H1 (cell line): Measurements from ENCODE around the gene NLN. TPM values are rescaled to one million over a fixed set of nuclear protein-coding genes. Genes with fewer than 3 reads are reported as not detected.

Experiments used
- ASH2L ChIP-seq: fragments of 200-600, 300-600 bp; sonication (generic); IDR thresholded peaks from one replicate; pipeline ENCODE4 v1.7.1; 2017; ENCODE audit warnings: low read length
- EP300 ChIP-seq, 2 experiments: IDR thresholded peaks; 1 replicate in 1 of 2; 2 replicates in 1 of 2; pipeline ENCODE4 v1.6.1; 2011 to 2012; ENCODE audit warnings: low read depth in 2 of 2, low read length in 2 of 2, mild to moderate bottlenecking in 2 of 2, borderline replicate concordance in 1 of 2, inconsistent platforms in 1 of 2, moderate library complexity in 1 of 2
- HDAC6 ChIP-seq: IDR thresholded peaks from one replicate; pipeline ENCODE4 v1.7.1; 2012; ENCODE audit warnings: low read depth, mild to moderate bottlenecking, inconsistent platforms, low read length, moderate library complexity
- KDM1A ChIP-seq: fragments of 200-600, 300-600 bp; sonication (generic); IDR thresholded peaks from 2 replicates; pipeline ENCODE4 v1.7.1; 2016; ENCODE audit warnings: mild to moderate bottlenecking, low read length, borderline replicate concordance
- MAX ChIP-seq: IDR thresholded peaks from 2 replicates; pipeline ENCODE4 v1.6.1; 2012; ENCODE audit warnings: inconsistent platforms
- RAD21 ChIP-seq, 2 experiments: IDR thresholded peaks in 1 of 2; conservative IDR thresholded peaks in 1 of 2; 2 replicates each; pipeline ENCODE4 v1.6.1; 2011; ENCODE audit warnings: low read depth in 2 of 2, low read length in 2 of 2, improper control_type of control experiment in 1 of 2, inconsistent platforms in 1 of 2, mild to moderate bottlenecking in 1 of 2, moderate library complexity in 1 of 2
- RFX5 ChIP-seq: IDR thresholded peaks from 2 replicates; pipeline ENCODE4 v1.6.1; 2011; ENCODE audit warnings: low read depth, low read length, improper control_type of control experiment, borderline replicate concordance
- SAP30 ChIP-seq: fragments of 300-600 bp; sonication (generic); IDR thresholded peaks from 2 replicates; pipeline ENCODE4 v1.7.1; 2012; ENCODE audit warnings: low read length, moderate library complexity, mild to moderate bottlenecking, inconsistent platforms; ENCODE audit not compliant: insufficient read depth, insufficient replicate concordance
- YY1 ChIP-seq: IDR thresholded peaks from 2 replicates; pipeline ENCODE4 v1.6.1; 2011; ENCODE audit warnings: low read depth, mild to moderate bottlenecking, low read length
- polyA plus RNA-seq, 7 experiments: library from polyadenylated mRNA; depleted of rRNA in 3 of 7; stranded (reverse) in 5 of 7; unstranded in 2 of 7; fragments of >200 nt in 5 of 7; fragments of 200-250 nt in 2 of 7; gene quantifications; 1 replicate in 5 of 7; 2 replicates in 1 of 7; 4 replicates in 1 of 7; pipeline versions ENCODE4 v1.2.1 to v1.2.3, GENCODE V29; 2011 to 2013; ENCODE audit warnings: missing spikeins in 2 of 7, mixed read lengths in 2 of 7
- total RNA-seq: library from RNA; stranded (reverse); fragmentation: NEBNext Ultra II Directional; extraction: Animal tissue kit (Norgen Biotek cat#: 25700); gene quantifications from 2 replicates; pipeline ENCODE4 v1.2.1, GENCODE V29; 2021

NLN gene
- total and polyA plus RNA-seq, 2 of the 8 experiments (the other 6 are each of a cell fraction or from before 2014, with no cell fraction given) = 46.7 to 192 TPM

DNA sequence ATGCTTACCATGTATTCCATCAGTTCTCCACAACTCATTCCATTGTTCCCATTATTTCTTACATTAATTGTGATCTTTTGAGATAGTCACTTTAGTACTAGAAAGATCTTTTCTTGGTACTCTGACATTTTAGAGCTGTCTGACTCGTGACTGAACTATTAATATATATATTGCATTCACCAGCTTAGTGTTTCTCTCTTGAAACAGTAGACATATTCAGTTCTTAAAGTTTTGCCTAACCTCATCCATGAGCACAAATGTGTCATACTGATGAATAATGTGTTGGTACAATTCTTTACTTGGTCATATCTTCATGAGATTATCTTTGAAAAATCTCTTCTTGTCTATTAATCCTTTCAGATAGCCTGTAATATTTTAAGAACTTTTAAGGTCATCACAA lies 74.3 kb downstream of the NLN start (continued):
- no peak for TF ChIP-seq SAP30
- TF ChIP-seq MAX = no peak
- TF ChIP-seq YY1 = no peak
- no peak for TF ChIP-seq RFX5
- no peak for TF ChIP-seq EP300 (IDR thresholded peaks at IDR 0.05; ENCODE audit: borderline replicate concordance in 1 of 2, low read depth in 2 of 2, low read length in 2 of 2)
- no peak for TF ChIP-seq HDAC6
- no peak for TF ChIP-seq KDM1A
- TF ChIP-seq ASH2L = no peak
- TF ChIP-seq RAD21 (IDR thresholded peaks at IDR 0.05 in 1 of 2, conservative IDR thresholded peaks at IDR 0.05 in 1 of 2; ENCODE audit: low read depth in 2 of 2, low read length in 2 of 2) = no peak
